Activated CD8-positive, alpha-beta T cell treated with anti-CD3 and anti-CD28 coated beads for 36 hours (primary cell): Measurements from ENCODE around the gene AK3. TPM values are rescaled to one million over a fixed set of nuclear protein-coding genes. Genes with fewer than 3 reads are reported as not detected.
A peak's percentile ranks its signal among the peaks of the same experiment; 100 is the strongest.
"Not testable (repeated sequence)": the region's sequence is repeated elsewhere in the genome, so short reads cannot be mapped to it uniquely, and the experiment has no call there.

Source experiments
- ATAC-seq: fragments of 200-7000 bp; cut with Tn5 transposase; one replicate; pipeline ENCODE4 v1.10.0; 2021; ENCODE audit warnings: mild to moderate bottlenecking, moderate library complexity
- CTCF ChIA-PET: fragments of 350-600 bp; sonication (Branson Sonifier 250); formaldehyde crosslinking; loops from one replicate; lab custom pipeline; 2021; ENCODE audit warnings: antibody characterized with exemption; lab: Charles Lee
- POLR2A ChIA-PET: fragments of 350-600 bp; sonication (Branson Sonifier 250); formaldehyde crosslinking; loops from one replicate; lab custom pipeline; 2021; ENCODE audit warnings: antibody characterized with exemption; lab: Charles Lee
- DNase-seq: peaks from one replicate; pipeline ENCODE4 v3.0.0-alpha.2; 2020
- H3K27ac Mint-ChIP-seq: one replicate; pipeline ENCODE4 v1.8.0; 2021; ENCODE audit warnings: mild to moderate bottlenecking, mixed read lengths
- H3K27me3 Mint-ChIP-seq: one replicate; pipeline ENCODE4 v1.8.0; 2021; ENCODE audit warnings: mixed read lengths
- H3K36me3 Mint-ChIP-seq: one replicate; pipeline ENCODE4 v1.8.0; 2021; ENCODE audit warnings: low read depth, mixed read lengths
- H3K4me1 Mint-ChIP-seq: one replicate; pipeline ENCODE4 v1.8.0; 2021; ENCODE audit warnings: low read depth, mixed read lengths
- H3K4me3 Mint-ChIP-seq: one replicate; pipeline ENCODE4 v1.8.0; 2021; ENCODE audit warnings: mild to moderate bottlenecking, moderate library complexity, mixed read lengths
- H3K9me3 Mint-ChIP-seq: one replicate; pipeline ENCODE4 v1.8.0; 2021; ENCODE audit warnings: mixed read lengths
- intact Hi-C: fragments of 100-400 bp; cut with micrococcal nuclease; formaldehyde crosslinking; loops from one replicate; pipeline ENCODE4 v1.10.0; 2022
- total RNA-seq, 2 experiments: library from RNA; stranded (reverse); gene quantifications; one replicate each; pipeline ENCODE4 v1.2.3, GENCODE V29; 2021
- TF ChIP-seq, protein P1 (sequence below): fragments of 200-600 bp; IDR thresholded peaks from one replicate; pipeline ENCODE4 v1.8.0; 2022; ENCODE audit warnings: antibody characterized with exemption, mild to moderate bottlenecking

Gene AK3
- total RNA-seq, 2 experiments from 2014 or later: 34.3 to 35.5 TPM

DNA sequence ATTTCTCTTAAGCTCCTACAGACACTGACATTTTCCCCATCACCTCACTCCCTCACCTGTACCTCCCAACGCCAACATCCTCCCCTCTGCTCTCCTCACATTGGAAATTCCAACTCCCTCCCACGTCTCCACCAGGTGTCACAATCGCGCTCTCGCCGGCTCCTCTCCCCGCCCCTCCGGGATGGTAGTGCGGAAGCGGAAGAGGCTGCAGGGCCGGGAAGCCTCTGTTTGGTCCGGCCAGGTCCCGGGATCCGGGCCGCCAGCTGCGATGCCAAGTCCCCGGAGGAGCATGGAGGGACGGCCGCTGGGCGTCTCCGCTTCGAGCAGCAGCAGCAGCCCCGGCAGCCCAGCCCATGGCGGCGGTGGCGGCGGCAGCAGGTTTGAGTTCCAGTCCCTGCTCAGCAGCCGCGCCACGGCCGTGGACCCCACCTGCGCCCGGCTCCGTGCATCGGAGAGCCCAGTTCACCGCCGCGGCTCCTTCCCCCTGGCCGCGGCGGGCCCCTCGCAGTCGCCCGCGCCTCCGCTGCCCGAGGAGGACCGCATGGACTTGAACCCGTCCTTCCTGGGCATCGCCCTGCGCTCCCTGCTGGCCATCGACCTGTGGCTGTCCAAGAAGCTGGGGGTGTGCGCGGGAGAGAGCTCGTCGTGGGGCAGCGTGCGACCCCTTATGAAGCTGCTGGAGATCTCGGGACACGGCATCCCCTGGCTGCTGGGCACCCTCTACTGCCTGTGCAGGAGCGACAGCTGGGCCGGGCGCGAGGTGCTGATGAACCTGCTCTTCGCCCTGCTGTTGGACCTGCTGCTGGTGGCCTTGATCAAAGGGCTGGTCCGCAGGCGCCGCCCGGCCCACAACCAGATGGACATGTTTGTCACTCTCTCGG lies 78.7 kb downstream of the AK3 start, which contains the start of gene PLPP6:
TSS of gene PLPP6 (plus strand) at position 187 of the 881 bp plus-strand sequence. CDS start at position 269, 82 bp downstream.
- Mint-ChIP-seq H3K4me1 (peaks cover 53% of the 10 kb centered on the region), H3K9me3 (peaks cover 2% of the 10 kb centered on the region), H3K4me3 (peak within 1 kb of the TSS; percentile 99), H3K27me3 (peaks cover 2% of the 10 kb centered on the region), H3K36me3 (no peaks in the 10 kb centered on the region), H3K27ac (peak within 1 kb of the TSS; percentile 94)
- peak; percentile 77 for DNase-seq
- ATAC-seq: peak; percentile 81
- ChIA-PET POLR2A (interaction anchor here (0.6 to 1.8 kb wide), 3 partner anchors 17 to 78 kb away, joined by 3 to 7 read pairs (median 3); partner anchors contain the start of genes AK3 and CDC37L1), CTCF (interaction anchor here (1.2 to 1.9 kb wide), 3 partner anchors 9 to 26 kb away, joined by 3 to 7 read pairs (median 6); no protein-coding TSS in a partner anchor)
- TF ChIP-seq, protein P1, sequence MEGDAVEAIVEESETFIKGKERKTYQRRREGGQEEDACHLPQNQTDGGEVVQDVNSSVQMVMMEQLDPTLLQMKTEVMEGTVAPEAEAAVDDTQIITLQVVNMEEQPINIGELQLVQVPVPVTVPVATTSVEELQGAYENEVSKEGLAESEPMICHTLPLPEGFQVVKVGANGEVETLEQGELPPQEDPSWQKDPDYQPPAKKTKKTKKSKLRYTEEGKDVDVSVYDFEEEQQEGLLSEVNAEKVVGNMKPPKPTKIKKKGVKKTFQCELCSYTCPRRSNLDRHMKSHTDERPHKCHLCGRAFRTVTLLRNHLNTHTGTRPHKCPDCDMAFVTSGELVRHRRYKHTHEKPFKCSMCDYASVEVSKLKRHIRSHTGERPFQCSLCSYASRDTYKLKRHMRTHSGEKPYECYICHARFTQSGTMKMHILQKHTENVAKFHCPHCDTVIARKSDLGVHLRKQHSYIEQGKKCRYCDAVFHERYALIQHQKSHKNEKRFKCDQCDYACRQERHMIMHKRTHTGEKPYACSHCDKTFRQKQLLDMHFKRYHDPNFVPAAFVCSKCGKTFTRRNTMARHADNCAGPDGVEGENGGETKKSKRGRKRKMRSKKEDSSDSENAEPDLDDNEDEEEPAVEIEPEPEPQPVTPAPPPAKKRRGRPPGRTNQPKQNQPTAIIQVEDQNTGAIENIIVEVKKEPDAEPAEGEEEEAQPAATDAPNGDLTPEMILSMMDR: no peak
- intact Hi-C loops: no loop called here

DNA sequence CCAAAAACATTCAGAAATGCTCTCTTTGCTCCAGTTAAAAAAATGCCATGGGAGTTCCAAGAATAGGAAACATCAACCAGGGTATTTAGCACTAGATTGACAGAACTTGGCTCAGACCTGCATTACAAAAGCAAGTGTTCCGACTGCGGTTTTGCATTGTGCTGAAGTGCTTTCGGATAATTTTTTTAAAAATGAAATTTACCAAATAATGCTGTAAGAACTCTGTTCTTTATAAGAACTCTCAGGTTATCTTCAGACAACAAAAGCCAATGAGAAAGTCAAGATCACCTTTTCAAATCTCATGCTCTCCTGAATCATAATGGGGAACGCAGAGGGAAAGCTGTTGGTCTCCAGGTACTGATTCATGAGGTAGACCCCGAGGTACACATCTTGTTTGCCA lies 79.4 kb downstream of the AK3 start:
- peak overlapping the region; percentile 99 for H3K4me3 Mint-ChIP-seq
- peak overlapping the region; percentile 94 for H3K27ac Mint-ChIP-seq
- no peak for DNase-seq
- intact Hi-C loops: no loop called here
- no peaks in the 10 kb centered on the region for H3K36me3 Mint-ChIP-seq
- CTCF ChIA-PET: interaction anchor here (0.6 to 1.7 kb wide), 3 partner anchors 9 to 22 kb away, joined by 3 to 6 read pairs (median 3); partner anchors contain the start of gene CDC37L1
- ATAC-seq: no peak
- POLR2A ChIA-PET: interaction anchor here (1.3 to 1.8 kb wide), 2 partner anchors 72 to 79 kb away, joined by 3 to 7 read pairs; partner anchors contain the start of gene AK3
- peaks cover 47% of the 10 kb centered on the region for H3K4me1 Mint-ChIP-seq
- TF ChIP-seq, protein P1: no peak
- H3K9me3 Mint-ChIP-seq: peaks cover 2% of the 10 kb centered on the region
- peaks cover 2% of the 10 kb centered on the region for H3K27me3 Mint-ChIP-seq

DNA sequence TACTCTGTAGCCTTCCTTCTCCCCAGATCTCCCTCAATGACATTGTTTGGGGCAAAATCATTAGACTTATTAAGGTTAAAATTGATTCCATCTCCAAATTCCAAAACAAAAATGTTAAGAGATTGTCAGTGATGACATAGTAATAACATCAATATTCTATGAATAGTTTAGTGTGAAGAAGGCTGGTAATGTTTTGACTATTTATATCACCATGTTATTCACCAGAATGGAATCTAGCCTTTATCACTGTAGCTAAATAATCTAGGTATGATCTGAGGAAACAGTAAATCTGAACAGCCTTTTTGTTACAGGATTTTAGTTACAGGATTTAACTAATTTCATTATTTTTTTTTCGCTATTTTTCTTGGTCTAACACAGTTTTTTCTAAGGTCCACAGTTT lies 79.8 kb downstream of the AK3 start:
- TF ChIP-seq, protein P1: no peak
- peaks cover 43% of the 10 kb centered on the region for H3K4me1 Mint-ChIP-seq
- peaks cover 2% of the 10 kb centered on the region for H3K9me3 Mint-ChIP-seq
- intact Hi-C loops: no loop called here
- ChIA-PET POLR2A (interaction anchor here (0.7 to 1.8 kb wide), 2 partner anchors 79 to 614 kb away, joined by 6 to 7 read pairs; partner anchors contain the start of gene AK3), CTCF (interaction anchor here (0.6 to 1.2 kb wide), 3 partner anchors 8 to 345 kb away, joined by 3 to 4 read pairs (median 3); partner anchors contain the start of gene CDC37L1)
- H3K27me3 Mint-ChIP-seq: peaks cover 2% of the 10 kb centered on the region
- ATAC-seq: no peak
- no peaks in the 10 kb centered on the region for H3K36me3 Mint-ChIP-seq
- H3K27ac Mint-ChIP-seq: no peak overlapping the region
- peak overlapping the region; percentile 99 for H3K4me3 Mint-ChIP-seq
- no peak for DNase-seq

DNA sequence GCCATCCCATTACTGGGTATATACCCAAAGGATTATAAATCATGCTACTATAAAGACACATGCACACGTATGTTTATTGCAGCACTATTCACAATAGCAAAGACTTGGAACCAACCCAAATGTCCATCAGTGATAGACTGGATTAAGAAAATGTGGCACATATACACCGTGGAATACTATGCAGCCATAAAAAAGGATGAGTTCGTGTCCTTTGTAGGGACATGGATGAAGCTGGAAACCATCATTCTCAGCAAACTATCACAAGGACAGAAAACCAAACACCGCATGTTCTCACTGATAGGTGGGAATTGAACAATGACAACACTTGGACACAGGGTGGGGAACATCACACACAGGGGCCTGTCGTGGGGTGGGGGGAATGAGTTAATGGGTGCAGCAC lies 80.3 kb downstream of the AK3 start:
- POLR2A ChIA-PET: interaction anchor here (0.7 to 1.8 kb wide), 2 partner anchors 80 to 613 kb away, joined by 6 to 7 read pairs; partner anchors contain the start of gene AK3

More for the DNA sequence above, 80.3 kb downstream of the AK3 start:
- H3K27ac Mint-ChIP-seq, H3K36me3 Mint-ChIP-seq, intact Hi-C loops, H3K4me3 Mint-ChIP-seq, DNase-seq, ATAC-seq, H3K9me3 Mint-ChIP-seq, H3K27me3 Mint-ChIP-seq: not testable (repeated sequence)
- H3K4me1 Mint-ChIP-seq: peaks cover 38% of the 10 kb centered on the region
- CTCF ChIA-PET: interaction anchor here (0.7 kb wide), 1 partner anchor 345 kb away, joined by 4 read pairs; no protein-coding TSS in a partner anchor

Other genes with a start within 250 kb of the AK3 start
- 1 to 10 TPM; 2.8 to 3.2 TPM for gene PLPP6, start 78.9 kb downstream of the AK3 start, total RNA-seq
- gene SPATA6L, start 74.7 kb downstream of the AK3 start, total RNA-seq: under 1 TPM; 0.43 to 0.78 TPM
- gene CDC37L1, start 61.6 kb downstream of the AK3 start, total RNA-seq: 10 to 100 TPM; 10.0 to 10.2 TPM
- gene RCL1, start 51.7 kb upstream of the AK3 start, total RNA-seq: 10 to 100 TPM; 24.5 to 28.6 TPM
- gene JAK2, start 244.1 kb upstream of the AK3 start, total RNA-seq: 10 to 100 TPM; 28.4 to 29.0 TPM